ENCODE measurements around the gene PDAP1. TPM values are rescaled to one million over a fixed set of nuclear protein-coding genes. Genes with fewer than 3 reads are reported as not detected.

PDAP1 gene
- total RNA-seq, 2 donors from 2014 or later: 38.5 to 42.7 TPM

DNA sequence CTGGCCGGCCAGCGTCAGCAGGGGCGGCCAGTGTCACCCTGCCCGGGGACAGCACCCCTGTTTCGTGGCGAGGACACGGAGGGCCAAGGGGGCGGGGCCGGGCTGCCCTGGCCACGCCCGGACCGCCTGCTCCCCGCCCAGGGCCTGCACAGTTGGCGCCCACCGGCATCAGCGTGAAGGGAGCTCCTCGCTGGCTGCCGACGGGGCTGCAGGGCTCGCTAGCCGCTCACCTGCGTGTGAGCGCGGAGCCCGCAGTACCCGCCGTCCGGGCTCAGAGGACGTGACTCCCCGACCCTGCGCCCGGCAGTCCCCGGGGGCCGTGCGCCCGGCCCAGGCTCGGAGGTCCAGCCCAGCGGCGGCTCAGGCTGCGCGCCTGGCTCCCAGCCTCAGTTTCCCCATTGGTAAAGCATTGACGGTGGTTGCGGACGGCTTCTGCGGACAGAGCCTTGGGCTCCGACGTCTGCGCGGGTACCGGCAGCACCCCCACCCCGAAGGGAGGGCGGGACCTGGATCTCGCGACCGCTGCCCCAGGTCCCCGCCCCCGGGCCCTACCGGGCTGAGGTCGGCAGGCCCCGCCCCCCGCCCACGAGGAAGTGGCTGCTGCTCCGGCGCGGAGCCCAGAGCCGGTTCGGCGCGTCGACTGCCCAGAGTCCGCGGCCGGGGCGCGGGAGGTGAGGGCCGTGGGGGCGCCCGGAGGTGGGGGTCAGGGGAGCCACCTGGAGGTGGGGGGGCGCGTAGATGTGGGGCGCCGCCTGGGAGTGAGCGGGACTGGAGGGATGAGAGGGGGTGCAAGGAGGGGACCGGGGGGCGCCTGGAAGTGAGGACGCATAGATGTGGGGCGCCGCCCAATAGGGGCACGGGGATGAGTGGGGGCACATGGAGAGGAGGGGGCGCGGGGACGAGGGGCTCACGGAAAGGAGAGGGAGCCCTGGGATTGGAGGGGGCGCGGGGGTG is 34.0 kb downstream of the PDAP1 start, which contains the start of gene ARPC1B:
TSS of gene ARPC1B (plus strand) at position 620 of the 954 bp plus-strand sequence. CDS start 10,985 bp downstream, outside the sequence.
- Mint-ChIP-seq H3K27ac (peak within 1 kb of the TSS; percentile 98), H3K4me3 (peak within 1 kb of the TSS; percentile 89), H3K36me3 (ENCODE audit: low read depth) (peaks cover 3% of the 10 kb centered on the region), H3K4me1 (peaks cover 21% of the 10 kb centered on the region), H3K27me3 (no peaks in the 10 kb centered on the region)
- no peaks in the 10 kb centered on the region for H3K9me3 ChIP-seq (ENCODE audit: control insufficient read depth, low read length, poor library complexity, severe bottlenecking)
- peak; percentile 67 to 88 (median 84) for DNase-seq
- peak; percentile 66 for ATAC-seq

DNA sequence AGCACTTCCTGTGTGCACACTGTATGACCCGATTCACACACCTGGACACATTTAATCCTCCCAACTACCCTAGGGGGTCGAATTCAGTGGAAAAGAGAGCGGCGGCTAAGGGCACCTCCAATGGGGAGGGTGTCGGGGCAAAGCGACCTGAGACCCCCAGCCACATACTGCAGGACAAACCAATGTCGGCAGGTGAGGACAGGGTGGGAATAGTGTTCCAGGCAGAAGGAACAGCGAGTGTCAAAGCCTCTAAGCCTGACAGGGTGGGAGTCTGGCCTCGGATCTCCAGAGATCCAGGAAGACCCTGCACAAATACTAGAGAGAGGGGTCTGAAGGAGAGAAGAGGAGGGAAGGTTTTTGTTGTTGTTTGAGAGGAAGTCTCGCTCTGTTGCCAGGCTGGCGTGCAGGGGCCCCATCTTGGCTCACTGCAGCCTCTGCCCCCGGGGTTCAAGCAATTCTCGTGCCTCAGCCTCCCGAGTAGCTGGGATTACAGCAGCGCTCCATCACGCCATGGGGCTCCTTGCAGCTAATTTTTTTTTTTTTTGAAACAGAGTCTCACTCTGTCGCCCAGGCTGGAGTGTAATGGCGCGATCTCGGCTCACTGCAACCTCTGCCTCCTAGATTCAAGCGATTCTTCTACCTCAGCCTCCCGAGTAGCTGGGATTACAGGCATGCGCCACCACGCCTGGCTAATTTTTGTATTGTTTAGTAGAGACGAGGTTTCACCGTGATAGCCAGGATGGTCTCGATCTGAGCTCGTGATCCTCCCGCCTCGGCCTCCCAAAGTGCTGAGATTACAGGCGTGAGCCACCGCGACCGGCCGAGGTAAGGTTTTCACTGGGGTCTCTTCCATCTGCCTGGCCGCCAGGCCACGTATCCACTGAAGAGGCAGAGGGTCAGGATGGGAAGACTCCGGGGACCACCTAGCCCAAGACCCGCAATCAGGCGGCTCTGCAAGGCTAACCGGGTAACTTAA is 35.0 kb downstream of the PDAP1 start:
- H3K27me3 Mint-ChIP-seq: no peaks in the 10 kb centered on the region
- no peaks in the 10 kb centered on the region for H3K36me3 Mint-ChIP-seq (ENCODE audit: low read depth)
- peaks cover 16% of the 10 kb centered on the region for H3K4me1 Mint-ChIP-seq
- no peaks in the 10 kb centered on the region for H3K9me3 ChIP-seq (ENCODE audit: control insufficient read depth, low read length, poor library complexity, severe bottlenecking)
- no peak for ATAC-seq
- H3K27ac Mint-ChIP-seq: peak overlapping the region; percentile 51
- H3K4me3 Mint-ChIP-seq: peak overlapping the region; percentile 89
- no peak for DNase-seq

DNA sequence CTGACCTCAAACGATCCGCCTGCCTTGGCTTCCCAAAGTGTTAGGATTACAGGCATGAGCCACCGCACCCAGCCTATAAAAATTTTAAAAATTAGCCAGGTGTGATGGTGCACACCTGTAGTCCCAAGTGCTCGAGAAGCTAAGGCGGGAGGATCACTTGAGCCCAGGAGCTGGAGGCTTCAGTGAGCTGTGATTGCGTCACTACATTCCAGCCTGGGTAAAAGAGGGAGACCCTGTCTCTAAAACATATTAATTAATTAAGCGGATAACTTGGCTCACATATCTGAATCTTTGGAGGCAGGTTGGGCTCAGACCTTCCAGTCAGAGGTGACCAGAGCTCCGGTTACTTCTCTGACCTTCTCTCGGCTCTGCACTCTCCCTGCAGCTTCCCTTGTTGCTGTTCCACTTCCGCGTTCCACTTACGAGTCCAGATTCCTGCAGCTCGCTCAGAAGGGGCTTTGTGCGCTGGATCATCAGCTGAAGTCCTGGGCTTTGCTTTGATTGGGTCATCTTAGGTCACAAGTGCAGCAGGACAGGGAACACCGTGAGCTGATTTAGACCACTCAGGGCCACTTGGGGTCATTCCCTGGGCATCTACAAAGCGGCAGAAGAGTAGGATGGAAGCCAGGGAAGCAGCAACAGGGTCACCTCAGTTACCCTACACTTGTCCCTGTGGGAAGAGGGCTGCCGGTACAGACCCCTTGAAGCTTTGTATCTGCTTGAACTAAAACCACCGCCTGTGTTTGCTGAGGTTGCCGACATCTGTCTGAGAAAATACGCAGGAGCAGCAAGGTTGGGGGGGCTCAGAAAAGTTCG is 35.9 kb downstream of the PDAP1 start:
- no peaks in the 10 kb centered on the region for H3K9me3 ChIP-seq (ENCODE audit: control insufficient read depth, low read length, poor library complexity, severe bottlenecking)
- Mint-ChIP-seq H3K4me1 (peaks cover 13% of the 10 kb centered on the region), H3K27ac (no peak overlapping the region), H3K27me3 (no peaks in the 10 kb centered on the region), H3K36me3 (ENCODE audit: low read depth) (no peaks in the 10 kb centered on the region), H3K4me3 (peak overlapping the region; percentile 89)
- DNase-seq (no peak), ATAC-seq (no peak)

DNA sequence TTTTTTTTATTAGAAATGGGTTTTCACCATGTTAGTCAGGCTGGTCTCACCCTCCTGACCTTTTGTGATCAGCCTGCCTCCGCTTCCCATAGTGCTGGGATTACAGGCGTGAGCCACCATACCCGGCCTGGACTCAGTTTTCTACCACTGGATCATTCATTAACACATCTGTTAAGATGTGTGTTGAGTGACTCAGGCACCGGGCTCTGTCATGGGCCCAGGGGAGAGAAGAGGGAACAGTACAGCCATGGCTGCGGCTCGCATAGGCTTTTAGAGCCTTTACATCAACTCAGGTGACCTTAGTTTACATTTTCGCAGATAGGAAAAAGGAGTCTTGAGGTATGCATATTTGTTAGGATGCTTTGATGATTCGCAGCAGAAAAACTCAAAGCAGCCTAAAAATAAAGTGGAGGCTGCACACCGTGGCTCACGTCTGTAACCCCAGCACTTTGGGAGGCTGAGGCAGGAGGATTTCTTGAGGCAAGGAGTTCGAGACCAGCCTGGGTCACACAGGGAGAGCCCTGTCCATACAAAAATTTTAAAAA is 36.9 kb downstream of the PDAP1 start:
- H3K4me3 Mint-ChIP-seq: no peak overlapping the region
- H3K27me3 Mint-ChIP-seq: no peaks in the 10 kb centered on the region
- DNase-seq (no peak), ATAC-seq (no peak)
- no peaks in the 10 kb centered on the region for H3K36me3 Mint-ChIP-seq (ENCODE audit: low read depth)
- peak overlapping the region; percentile 61 for H3K27ac Mint-ChIP-seq
- no peaks in the 10 kb centered on the region for H3K9me3 ChIP-seq (ENCODE audit: control insufficient read depth, low read length, poor library complexity, severe bottlenecking)
- peaks cover 10% of the 10 kb centered on the region for H3K4me1 Mint-ChIP-seq

DNA sequence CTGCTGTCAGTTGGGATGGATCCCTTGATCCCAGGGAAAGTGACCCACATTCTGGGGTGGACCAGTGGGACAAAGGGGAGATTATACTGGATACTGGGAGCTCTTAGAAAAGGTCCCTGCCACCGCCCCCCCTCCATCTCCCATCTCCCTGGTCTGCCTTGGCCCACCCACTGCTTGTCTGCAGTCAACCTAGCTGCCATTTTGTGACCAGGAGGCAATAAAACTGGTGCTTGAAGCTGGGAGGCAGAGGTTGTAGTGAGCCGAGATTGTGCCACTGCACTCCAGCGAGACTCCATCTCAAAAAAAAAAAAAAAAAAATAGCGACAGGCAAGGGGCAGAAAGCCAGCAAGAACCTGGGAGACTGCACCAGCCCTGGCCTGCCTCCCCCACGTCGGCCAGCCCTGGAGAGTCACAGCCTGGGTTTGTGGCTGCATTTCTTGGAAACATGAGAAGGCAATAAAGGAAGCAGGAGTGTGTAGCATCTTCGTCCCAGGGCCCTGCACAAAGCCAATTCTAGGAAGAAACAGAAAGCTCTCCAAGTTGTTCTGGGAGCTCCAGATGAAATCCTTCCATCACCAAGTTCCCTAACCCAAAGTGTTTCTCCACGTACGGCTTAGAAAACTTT is 38.5 kb downstream of the PDAP1 start:
- H3K4me1 Mint-ChIP-seq: peaks cover 10% of the 10 kb centered on the region
- ATAC-seq (no peak), DNase-seq (no peak)
- H3K36me3 Mint-ChIP-seq (ENCODE audit: low read depth): no peaks in the 10 kb centered on the region
- peak overlapping the region; percentile 47 for H3K27ac Mint-ChIP-seq
- no peak overlapping the region for H3K4me3 Mint-ChIP-seq
- H3K9me3 ChIP-seq (ENCODE audit: control insufficient read depth, low read length, poor library complexity, severe bottlenecking): no peaks in the 10 kb centered on the region
- no peaks in the 10 kb centered on the region for H3K27me3 Mint-ChIP-seq

DNA sequence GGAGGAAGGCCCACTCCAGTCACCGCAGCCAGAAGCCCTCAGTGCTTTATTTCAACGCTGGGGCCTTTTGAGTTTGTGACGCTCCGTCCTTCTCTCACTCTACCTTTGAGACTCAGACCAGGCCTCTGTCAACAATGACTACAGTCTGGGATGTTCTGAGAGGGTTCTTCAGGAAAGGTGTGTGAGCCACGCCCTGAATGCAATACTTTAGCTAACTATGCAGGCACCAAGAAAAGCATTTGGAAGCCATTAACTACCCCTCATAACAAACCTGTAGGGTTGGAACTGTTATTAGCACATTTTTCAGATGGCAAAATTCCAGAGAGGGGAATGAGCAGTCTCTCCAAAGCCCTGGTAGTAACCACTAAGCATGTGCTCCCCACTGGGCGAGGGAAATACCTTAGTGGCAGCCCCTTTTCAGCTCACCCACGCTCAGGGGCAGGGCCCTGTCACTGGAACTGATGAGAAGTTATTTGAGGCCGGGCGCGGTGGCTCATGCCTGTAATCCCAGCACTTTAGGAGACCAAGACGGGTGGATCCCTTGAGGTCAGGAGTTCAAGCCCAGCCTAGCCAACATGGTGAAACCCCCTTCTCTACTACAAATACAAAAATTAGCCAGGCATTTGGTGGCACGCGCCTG is 39.5 kb downstream of the PDAP1 start:
- Mint-ChIP-seq H3K36me3 (ENCODE audit: low read depth) (no peaks in the 10 kb centered on the region), H3K4me1 (peaks cover 10% of the 10 kb centered on the region), H3K27ac (no peak overlapping the region), H3K4me3 (no peak overlapping the region), H3K27me3 (no peaks in the 10 kb centered on the region)
- no peak for DNase-seq
- H3K9me3 ChIP-seq (ENCODE audit: control insufficient read depth, low read length, poor library complexity, severe bottlenecking): no peaks in the 10 kb centered on the region
- ATAC-seq: no peak

DNA sequence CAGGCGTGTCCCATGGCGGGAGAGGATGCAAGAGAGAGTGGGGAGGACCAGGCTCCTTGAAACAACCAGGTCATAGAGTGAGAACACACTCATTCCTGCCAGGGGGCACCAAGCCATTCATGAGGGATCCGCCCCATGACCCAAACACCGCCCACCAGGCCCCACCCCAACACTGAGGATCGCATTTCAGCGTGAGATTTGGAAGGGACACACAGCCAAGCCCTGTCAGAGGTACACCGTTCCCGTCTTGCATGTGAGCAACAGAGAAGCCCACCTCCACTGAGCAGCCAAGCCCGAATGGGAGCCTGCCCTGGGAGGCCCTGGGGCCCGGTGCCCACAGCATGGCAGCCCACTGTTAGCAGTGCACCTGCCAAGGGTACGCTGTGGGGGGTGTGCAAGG is 41.8 kb downstream of the PDAP1 start:
- H3K9me3 ChIP-seq (ENCODE audit: control insufficient read depth, low read length, poor library complexity, severe bottlenecking): no peaks in the 10 kb centered on the region
- ATAC-seq: no peak
- peaks cover 6% of the 10 kb centered on the region for H3K4me1 Mint-ChIP-seq
- no peak overlapping the region for H3K27ac Mint-ChIP-seq
- H3K36me3 Mint-ChIP-seq (ENCODE audit: low read depth): no peaks in the 10 kb centered on the region
- H3K27me3 Mint-ChIP-seq: no peaks in the 10 kb centered on the region
- DNase-seq: no peak
- H3K4me3 Mint-ChIP-seq: no peak overlapping the region

DNA sequence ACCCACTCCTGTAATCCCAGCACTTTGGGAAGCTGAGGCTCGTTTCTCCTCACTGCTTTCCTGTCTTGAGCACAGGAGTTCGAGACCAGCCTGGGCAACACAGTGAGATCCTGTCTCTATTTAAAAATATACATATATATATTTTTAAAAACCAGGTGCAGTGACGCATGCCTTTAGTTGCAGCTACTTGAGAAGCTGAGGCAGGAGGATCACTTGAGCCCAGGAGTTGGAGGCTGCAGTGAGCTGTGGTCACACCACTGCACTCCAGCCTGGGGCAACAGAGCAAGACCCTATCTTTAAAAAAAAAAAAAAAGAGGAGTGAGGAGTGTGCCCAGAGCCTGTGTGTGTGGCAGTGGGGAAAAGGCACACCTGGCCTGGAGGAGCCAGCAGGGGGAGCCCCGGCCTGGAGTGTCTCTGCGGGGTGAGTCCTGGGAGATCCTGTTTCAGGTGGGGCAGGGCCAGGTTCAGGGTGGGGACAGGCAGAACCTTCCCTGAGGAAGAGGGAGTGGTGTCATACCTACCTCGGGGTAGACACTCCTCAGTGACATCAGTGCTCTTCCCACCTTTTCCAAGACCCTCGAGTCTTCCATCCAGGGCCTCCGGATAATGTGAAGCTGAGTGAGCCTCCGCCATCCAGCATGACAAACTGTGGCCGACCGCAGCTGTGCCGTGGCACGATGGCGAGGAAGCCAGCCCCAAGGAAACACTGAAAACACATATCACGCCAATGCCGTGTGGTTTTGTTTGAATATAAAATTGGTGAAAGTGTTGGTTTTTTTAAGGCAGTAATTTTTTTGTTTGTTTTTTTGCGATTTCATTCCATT is 42.9 kb downstream of the PDAP1 start:
- Mint-ChIP-seq H3K27me3 (no peaks in the 10 kb centered on the region), H3K36me3 (ENCODE audit: low read depth) (no peaks in the 10 kb centered on the region), H3K27ac (peak overlapping the region; percentile 32), H3K4me3 (no peak overlapping the region), H3K4me1 (peaks cover 6% of the 10 kb centered on the region)
- DNase-seq: peak; percentile 56 to 73 (median 59)
- ATAC-seq: peak; percentile 95
- no peaks in the 10 kb centered on the region for H3K9me3 ChIP-seq (ENCODE audit: control insufficient read depth, low read length, poor library complexity, severe bottlenecking)

DNA sequence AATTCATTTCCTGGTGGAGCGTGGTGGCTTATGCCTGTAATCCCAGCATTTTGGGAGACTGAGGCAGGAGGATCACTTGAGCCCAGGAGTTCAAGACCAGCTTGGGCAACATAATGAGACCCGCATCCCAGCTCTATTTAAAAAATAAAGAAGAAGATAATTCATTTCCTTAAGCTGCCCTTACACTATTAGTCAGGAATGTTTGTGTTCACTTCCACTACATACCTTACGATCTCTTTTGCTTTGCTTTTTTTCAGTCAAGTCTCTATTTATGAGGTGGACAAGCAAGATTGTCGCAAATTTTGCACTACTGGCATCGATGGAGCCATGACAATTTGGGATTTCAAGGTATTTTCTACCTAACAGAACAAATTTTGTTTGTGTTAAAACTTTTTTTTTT is 45.1 kb downstream of the PDAP1 start:
- Mint-ChIP-seq H3K4me1 (peaks cover 6% of the 10 kb centered on the region), H3K36me3 (ENCODE audit: low read depth) (no peaks in the 10 kb centered on the region), H3K27me3 (no peaks in the 10 kb centered on the region), H3K4me3 (no peak overlapping the region), H3K27ac (no peak overlapping the region)
- ATAC-seq: no peak
- no peaks in the 10 kb centered on the region for H3K9me3 ChIP-seq (ENCODE audit: control insufficient read depth, low read length, poor library complexity, severe bottlenecking)
- DNase-seq: no peak

DNA sequence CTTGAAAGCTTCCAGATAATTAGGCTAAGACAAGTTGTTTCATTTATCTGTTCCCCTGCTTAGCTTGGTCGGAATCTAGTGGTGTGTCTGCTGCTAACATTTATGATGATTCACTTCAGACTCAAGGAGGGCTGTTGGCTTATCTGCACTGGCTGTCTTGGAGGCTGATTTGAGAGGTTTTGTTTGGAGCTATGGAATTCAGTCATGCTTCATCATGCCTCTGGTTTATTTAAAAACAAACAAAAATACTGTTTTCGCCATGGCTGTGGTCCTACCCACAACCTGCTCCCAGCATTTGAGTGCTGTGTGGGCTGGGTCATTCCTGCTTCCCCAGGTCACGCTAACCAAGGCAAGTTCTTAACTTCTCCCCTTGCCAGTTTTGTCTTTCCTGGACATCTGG is 45.6 kb downstream of the PDAP1 start:
- Mint-ChIP-seq H3K27ac (no peak overlapping the region), H3K4me1 (peaks cover 6% of the 10 kb centered on the region), H3K4me3 (no peak overlapping the region), H3K27me3 (no peaks in the 10 kb centered on the region), H3K36me3 (ENCODE audit: low read depth) (peaks cover 4% of the 10 kb centered on the region)
- ATAC-seq: no peak
- H3K9me3 ChIP-seq (ENCODE audit: control insufficient read depth, low read length, poor library complexity, severe bottlenecking): no peaks in the 10 kb centered on the region
- no peak for DNase-seq

DNA sequence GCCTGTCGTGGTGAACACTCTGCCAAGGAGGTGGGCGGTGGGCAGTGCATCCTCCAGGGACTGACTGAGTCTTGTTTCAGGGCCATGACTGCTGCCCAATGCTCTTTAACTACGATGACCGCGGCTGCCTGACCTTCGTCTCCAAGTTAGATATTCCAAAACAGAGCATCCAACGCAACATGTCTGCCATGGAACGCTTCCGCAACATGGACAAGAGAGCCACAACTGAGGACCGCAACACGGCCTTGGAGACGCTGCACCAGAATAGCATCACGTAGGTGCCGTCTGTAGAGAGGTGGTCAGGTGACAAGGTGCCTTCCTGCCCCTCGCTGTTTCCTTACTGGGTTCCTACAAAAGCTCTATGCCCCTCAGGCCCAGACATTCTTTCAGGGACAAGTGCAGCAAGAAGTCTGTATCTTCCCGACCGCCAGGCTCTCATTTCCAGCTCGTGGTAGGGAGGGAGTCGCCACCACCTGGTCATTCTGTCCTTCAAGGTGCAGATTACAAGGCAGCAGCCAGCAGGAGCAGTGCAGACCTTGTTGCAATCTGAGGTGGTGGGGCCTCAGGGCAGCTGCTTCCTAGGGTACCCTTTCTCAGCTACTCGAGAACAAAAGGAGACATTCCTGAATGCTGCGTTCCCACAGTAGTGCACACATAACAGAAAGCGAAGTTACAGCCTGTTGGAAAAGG is 48.8 kb downstream of the PDAP1 start:
- ATAC-seq: no peak
- Mint-ChIP-seq H3K4me3 (no peak overlapping the region), H3K36me3 (ENCODE audit: low read depth) (peaks cover 7% of the 10 kb centered on the region), H3K27ac (no peak overlapping the region), H3K27me3 (no peaks in the 10 kb centered on the region), H3K4me1 (no peaks in the 10 kb centered on the region)
- DNase-seq: no peak
- H3K9me3 ChIP-seq (ENCODE audit: control insufficient read depth, low read length, poor library complexity, severe bottlenecking): no peaks in the 10 kb centered on the region

Data from T-helper 17 cell (primary cell).